Stimulated activated CD8-positive, alpha-beta memory T cell treated with anti-CD3 and anti-CD28 coated beads, Interleukin-12 subunit alpha, Interleukin-12 subunit beta, amount 100 ng/mL, for 4 hours (primary cell): Measurements from ENCODE around the gene TBC1D22B.

Experiments
- DNase-seq: peaks from one replicate; pipeline ENCODE4 v3.0.0-alpha.2; 2020; ENCODE audit warnings: low read depth

Gene TBC1D22B

DNA sequence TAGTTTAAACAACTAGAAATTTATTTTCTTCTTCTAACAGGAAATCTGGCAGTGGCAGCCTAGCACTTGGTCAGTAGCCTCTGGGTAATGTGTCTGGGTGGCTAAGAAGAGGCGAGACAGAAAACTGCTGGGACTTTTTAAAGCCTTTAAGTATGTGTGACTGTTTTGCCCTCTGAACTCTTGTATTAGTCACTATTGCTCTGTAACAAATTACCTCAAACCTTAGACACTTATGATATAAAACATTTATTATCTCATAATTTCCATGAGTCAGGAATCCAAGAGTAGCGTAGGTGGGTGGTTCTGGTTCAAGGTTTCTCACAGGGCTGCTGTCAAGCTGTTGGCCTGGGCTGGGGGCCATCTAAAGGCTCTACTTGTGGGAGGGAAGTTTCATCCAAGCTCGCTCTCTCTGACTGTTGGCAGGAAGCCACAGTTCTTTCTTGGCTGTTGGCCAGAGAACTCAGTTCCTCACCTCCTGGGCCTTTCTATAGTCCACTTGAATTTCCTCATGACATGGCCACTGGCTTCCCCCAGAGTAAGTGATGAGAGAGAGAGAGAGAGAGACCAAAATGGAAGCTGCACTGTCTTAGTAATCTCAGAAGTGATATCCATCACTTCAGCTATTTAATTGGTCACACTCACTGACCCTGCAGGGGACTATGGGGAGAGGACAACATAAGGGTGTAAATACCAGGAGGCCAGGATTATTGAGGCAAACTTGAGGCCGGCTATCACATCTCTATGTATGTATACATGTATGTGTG is 17.4 kb upstream of the TBC1D22B start:
- peak; percentile 57 for DNase-seq

DNA sequence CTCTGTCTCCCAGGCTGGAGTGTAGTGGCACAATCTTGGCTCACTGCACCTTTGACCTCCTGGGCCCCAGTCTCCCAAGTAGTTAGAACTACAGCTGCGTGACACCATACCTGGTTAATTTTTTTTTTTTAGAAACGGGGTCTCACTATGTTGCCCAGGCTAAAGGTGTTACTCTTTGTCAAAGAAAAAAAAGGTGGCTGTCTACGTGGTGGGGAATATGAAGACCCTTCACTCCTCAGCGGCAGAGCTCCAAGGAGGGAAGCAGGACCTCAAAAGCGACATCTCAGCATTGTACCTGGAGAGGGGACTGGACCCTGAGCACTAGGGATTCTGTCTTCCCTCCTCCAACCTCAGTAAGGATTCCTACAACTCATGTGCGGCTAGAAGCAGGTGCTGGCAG is 16.4 kb upstream of the TBC1D22B start:
- no peak for DNase-seq

- DNase-seq = no peak
These were observed 15.7 kb upstream of the TBC1D22B start for GRCh38 chr6:37241775-37242428.

DNA sequence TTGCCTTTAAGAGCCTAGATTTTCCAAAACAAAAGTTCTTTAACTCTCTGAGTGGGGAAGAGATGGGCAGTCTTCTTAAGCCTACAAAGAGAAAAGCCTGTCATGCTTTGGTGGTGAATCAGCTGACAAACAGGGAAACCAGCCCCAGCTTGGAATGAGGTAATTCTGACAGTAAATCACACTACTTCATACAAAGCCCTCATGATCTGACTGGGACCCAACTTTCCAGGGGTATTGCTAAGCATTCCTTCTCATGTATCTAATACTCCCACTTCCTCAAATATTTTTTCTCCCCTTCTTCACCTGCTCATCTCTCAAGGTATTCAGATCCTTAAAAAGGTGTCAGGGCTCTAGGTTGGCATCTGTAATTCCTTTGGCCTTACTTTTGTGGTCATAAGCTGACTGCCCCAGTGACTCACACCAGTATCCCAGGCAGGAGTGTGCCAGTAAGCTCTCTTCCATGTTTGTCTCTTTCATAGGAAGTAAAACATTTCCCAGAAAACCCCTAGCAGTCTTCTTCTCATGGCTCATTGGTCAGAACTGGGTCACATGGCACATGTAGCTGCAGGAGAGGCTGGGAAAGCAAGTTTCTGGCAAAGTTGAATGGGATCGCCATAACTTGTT is 15.0 kb upstream of the TBC1D22B start:
- DNase-seq = no peak

- DNase-seq = no peak
These were observed 14.3 kb upstream of the TBC1D22B start for GRCh38 chr6:37243131-37243815.

DNA sequence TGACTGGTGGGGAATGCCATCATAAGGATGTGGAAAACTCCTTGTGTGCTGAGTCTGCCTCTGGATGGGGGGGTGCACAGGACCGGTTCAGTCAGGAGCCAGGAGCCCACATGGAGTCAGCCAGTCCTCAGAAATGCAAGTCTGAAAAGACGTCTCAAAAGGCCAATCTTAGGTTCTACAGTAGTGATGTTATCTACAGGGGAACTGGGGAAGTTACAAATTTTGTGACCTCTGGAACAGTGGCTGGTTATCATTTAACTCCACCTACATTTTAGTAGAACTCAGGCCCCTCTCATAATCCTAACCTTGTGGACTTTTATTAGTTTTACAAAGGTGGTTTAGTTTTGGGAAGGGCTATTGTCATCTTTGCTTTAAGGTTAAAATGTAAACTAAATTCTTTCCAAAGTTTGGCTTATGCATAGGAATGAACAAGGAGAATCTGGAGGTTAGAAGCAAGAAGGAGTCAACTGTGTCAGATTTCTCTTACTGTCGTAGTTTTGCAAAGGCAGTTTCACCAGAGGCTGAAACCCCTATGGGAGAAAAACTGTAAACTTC is 13.7 kb upstream of the TBC1D22B start:
- DNase-seq = no peak

DNA sequence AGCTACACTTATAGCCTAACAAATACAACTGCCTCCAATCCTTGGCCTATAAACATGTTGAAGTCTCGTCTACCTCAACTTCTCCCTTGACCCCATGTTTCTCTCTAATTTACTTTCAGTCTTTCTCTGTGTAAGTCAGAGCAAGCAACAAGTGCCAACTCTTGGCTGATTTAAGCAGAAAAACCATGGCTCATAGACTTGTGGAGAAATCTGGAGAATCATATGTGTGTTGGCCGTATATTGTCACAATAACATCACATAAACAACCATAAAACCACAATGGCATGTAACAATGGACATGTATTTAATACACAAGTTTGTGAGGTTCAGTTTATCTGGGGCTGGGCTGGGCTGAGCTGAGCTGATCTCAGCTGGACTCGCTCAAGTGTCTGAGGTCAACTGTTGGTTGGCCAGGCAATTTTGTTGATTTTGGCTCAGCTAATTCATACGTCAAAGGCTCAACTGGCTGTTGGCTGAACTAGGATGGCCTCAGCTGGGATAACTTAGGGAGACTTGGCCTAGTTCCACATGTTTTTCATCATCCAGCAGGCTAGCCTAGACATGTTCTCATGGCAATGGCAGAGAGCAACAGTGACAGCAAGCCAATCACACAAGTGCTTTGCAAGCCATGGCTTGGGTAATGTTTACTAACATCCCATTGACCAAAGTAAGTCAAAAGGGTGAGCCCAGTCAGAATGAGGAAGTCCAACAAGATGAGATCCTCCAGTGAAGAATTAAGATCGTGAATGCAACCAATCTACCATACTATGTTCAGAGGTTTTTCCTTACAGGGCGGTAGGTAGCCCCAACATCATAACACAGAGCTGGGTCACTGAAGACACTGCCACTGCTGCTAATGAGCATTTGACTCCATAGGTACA is 12.9 kb upstream of the TBC1D22B start:
- DNase-seq = no peak

DNA sequence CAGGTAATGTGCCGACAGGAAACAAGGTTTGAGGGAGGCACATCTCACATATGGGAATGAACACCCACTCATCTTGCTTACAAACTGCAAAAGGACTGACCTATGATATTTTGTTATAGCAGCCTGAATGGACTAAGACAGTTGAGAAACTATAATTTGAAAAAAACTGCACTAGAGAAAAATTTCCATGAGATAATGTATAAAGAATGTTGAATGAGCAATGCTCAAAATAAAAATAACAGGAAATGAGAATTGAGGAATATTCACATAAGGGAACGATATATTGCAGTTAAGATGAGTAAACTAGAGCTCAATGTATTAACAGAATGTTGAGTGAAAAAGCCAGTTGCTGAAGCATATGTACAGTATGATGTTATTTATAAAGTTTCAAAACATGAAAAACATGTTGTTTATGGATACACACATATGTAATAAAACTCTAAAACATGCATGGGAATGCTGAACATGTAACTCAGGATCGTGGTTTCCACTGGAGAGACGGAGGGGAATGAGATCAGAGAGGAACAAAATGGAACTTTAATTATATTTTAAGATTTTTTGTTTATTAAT is 6.3 kb upstream of the TBC1D22B start:
- DNase-seq = no peak

DNA sequence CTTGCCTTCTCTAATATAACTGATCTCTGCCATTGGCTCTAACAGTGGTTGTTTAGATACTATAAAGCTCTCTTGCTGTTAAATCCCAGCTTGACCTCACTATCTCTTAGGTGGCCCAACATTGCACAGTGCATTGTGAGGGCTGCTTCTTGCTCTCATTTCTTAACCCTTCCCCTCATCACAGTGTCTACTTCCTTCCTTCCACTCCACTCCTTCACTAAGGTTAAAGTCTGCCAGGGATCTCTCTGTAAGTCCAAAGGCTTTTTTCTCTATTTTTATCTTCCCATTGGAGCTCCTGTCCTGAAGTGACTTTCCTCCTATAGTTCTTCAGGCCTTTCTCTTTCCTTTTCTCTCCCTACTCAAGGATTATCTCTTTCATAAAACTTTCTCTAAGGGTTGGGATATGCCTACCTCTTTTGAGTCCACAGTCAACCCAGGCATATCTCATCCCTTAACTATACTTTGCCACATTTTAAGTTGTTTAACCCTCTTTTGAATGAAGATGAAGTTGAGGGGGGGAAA is 4.0 kb upstream of the TBC1D22B start:
- no peak for DNase-seq

DNA sequence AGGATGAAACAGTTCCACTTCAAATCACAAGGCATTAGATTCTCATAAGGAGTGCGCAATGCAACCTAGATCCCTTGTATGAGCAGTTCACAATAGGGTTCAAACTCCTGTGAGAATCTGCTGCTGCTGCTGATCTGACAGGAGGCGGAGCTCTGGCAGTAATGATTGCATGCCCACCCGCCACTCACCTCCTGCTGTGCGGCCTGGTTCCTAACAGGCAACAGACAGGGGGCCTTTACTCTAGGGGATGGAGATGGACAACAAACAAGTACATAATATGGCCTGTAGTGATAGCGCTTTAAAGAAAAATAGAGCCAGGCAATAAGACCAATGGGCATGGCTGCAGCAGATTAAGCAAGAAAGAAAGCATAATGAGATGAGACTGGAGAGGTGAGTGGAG is 2.7 kb upstream of the TBC1D22B start:
- DNase-seq = no peak

DNA sequence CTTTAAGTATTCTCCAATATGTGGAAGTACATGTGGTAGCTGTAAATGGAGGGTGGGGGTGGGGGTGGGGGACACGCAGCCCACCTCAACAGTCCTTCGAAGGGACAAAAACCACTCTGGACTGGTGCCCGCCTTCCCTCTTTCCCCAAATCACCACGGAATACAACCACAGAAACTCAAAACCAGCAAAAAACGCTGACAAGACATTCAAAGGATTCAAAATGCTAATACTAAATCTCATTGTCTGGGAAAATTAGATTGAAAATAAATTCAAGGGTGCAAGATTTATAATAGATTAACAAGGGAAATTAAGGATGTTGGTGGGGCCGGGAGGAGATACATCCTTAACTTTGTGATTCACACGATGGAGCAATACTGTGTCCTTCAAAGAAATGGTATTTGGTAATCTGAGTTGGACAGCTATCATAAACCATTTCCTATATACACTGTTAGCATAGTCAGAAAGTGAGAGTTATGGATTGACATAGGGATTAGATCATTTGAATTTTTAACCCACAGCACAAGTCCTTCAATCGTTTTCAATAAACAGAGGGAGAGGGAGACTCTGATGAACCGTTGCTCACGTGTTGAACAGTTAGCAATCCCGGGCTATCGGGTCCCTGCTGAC is 766 bp upstream of the TBC1D22B start:
- DNase-seq = no peak

- DNase-seq = no peak
These were observed 295 bp upstream of the TBC1D22B start for GRCh38 chr6:37257320-37257633.

DNA sequence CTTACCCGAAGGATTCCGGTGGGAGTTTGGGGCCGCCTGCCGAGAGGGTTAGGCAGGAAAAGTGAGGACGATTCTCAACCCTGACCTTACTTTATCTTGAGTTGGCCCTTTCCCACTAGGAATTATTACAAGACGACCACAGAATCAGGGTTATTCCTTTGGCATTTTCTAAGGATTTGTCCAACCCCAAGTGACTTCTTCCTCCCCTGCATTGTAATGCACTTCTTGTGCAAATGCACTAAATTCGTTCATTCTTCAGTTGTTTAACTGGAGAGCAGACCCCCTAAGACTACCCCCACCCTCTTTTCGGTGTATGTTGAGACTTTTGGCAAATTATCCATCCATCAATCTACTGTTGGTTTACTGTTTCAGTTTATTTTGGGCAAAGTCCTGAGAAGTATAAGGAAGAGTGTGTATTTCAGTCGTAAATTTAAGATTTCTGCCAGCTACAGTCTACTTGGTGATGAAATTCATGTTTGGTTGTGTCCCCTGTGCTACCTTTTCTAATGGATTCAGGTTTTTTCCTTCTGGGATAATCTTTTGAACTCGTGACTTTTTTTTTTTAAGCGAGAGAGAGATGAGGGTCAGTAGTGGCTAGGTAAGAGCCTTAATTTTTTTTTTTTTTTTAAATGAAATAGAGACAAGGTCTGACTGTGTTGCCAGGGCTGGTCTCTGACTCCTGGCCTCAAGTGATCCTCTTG is 983 bp downstream of the TBC1D22B start:
- no peak for DNase-seq

- DNase-seq = no peak
These were observed 1.6 kb downstream of the TBC1D22B start for GRCh38 chr6:37259191-37259590.

DNA sequence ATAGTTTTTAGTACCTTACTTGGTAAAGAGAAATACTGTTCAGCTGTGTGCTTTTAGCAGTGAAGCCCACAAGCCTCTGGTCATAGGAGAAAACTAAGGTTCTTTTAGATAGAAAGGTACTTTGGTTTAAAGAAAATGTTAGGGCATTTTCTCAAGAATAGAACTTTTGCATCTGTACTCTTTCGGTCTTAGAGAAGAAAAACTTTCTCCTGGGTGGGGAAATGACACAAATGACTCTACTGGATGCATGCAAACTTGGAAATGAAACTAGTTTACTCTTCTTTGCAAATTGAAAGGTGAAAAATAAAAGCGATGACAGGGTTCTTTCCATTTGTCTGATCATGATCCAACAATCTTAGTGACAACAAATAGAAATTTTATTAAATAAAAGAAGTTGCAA is 2.5 kb downstream of the TBC1D22B start:
- no peak for DNase-seq

GRCh38 chr6:37260444-37260843 is 2.9 kb downstream of the TBC1D22B start:
- DNase-seq = no peak

- DNase-seq = no peak
These were observed 3.6 kb downstream of the TBC1D22B start for GRCh38 chr6:37261198-37261597.

DNA sequence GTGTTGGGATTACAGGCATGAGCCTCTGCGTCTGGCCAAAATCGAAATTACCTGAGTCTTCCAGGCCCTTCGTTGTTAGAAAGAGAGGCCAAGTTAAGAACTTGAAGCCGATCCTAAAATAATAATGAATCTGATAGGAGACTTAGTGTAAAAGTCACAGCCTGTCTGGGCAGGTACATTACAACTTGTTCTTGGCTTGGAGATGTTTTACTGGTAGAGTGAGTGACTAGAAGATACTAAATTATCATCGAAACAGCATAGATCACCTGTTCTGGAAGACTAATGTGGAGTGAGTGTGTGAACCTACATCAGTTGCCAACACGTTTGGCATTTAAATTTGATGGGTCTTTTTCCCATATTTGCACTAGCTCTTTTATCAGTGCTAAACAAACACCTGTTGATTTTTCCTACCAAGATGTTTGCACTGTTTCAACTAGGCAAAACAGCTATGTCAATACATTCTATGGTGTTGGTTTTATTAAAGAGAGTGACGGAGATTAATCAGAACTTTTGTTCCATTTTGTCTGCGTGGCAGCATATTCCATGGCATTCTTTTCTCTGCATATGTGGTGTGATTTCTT is 5.0 kb downstream of the TBC1D22B start:
- DNase-seq = no peak

- DNase-seq = no peak
These were observed 7.4 kb downstream of the TBC1D22B start for GRCh38 chr6:37265001-37265400.

DNA sequence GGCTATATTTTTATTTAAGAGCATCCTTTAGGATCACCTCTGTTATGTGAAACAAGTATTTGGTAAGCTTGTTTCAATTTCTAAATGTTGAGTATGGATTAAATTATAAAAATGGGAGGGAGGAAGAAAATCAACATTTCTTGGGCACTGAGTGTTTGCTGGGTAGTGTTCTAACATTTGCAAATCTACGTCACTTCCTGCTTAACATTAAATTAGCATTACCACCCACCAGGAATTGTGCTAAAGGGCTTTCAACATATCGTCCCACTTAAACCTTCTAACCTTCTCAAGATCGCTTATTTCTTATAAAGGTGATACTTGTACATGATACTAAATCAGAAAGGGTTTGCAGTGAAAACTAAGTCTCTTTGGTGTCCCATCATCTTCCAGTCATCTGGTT is 8.3 kb downstream of the TBC1D22B start:
- no peak for DNase-seq
